HEK293 (cell line): ENCODE data around the gene NID1.
A peak's percentile ranks its signal among the peaks of the same experiment; 100 is the strongest.

Source experiments
- CTCF ChIA-PET: fragments of 350-600 bp; formaldehyde crosslinking; extraction: SDS; loops from one replicate; lab custom pipeline; 2021; ENCODE audit warnings: antibody characterized with exemption; lab: Yijun Ruan, JAX
- POLR2A ChIA-PET: fragments of 300-600 bp; formaldehyde crosslinking; extraction: SDS; loops from one replicate; lab custom pipeline; 2020; ENCODE audit warnings: antibody characterized with exemption, inconsistent platforms; lab: Yijun Ruan, JAX
- H3K27ac ChIP-seq: fragments of 200-500 bp; sonication (Bioruptor generic); 2 replicates; pipeline ENCODE4 v1.5.1; 2014; ENCODE audit warnings: low read depth, low read length, control low read depth, inconsistent platforms; ENCODE audit errors: extremely low read depth
- H3K36me3 ChIP-seq, 2 experiments: fragments of 200-500 bp in 1 of 2; sonication (Bioruptor generic) in 1 of 2; 1 replicate in 1 of 2; 2 replicates in 1 of 2; pipeline ENCODE4 v1.5.1; 2014 to 2017; ENCODE audit warnings: inconsistent platforms in 2 of 2, low read length in 2 of 2; ENCODE audit not compliant: control insufficient read depth in 2 of 2, insufficient read depth in 1 of 2
- H3K4me1 ChIP-seq: fragments of 200-500 bp; sonication (Bioruptor generic); 2 replicates; pipeline ENCODE4 v1.5.1; 2014; ENCODE audit warnings: mild to moderate bottlenecking, low read length, inconsistent platforms; ENCODE audit not compliant: control insufficient read depth, insufficient read depth
- H3K4me3 ChIP-seq: 2 replicates; pipeline ENCODE4 v1.5.1; 2011; ENCODE audit warnings: low read depth, mild to moderate bottlenecking, control low read depth, low read length, moderate library complexity
- H3K9me3 ChIP-seq: fragments of 200-500 bp; sonication (Bioruptor generic); 2 replicates; pipeline ENCODE4 v1.5.1; 2014; ENCODE audit warnings: low read depth, low read length, inconsistent platforms; ENCODE audit not compliant: control insufficient read depth, insufficient read depth
- FEZF1 ChIP-seq: fragments of 450-650 bp; formaldehyde crosslinking; IDR thresholded peaks from 2 replicates; pipeline ENCODE4 v1.5.1; 2016; ENCODE audit warnings: missing biosample characterization, missing genetic modification characterization
- INSM2 ChIP-seq: fragments of 450-650 bp; formaldehyde crosslinking; IDR thresholded peaks from 2 replicates; pipeline ENCODE4 v1.5.1; 2016; ENCODE audit warnings: missing biosample characterization, missing genetic modification characterization
- OSR2 ChIP-seq: fragments of 450-650 bp; formaldehyde crosslinking; IDR thresholded peaks from 2 replicates; pipeline ENCODE4 v1.5.1; 2016; ENCODE audit warnings: missing biosample characterization, missing genetic modification characterization
- PRDM10 ChIP-seq: fragments of 450-650 bp; formaldehyde crosslinking; IDR thresholded peaks from 2 replicates; pipeline ENCODE4 v1.5.1; 2016; ENCODE audit warnings: missing biosample characterization, missing genetic modification characterization
- REST ChIP-seq: fragments of 450-650 bp; formaldehyde crosslinking; IDR thresholded peaks from 2 replicates; pipeline ENCODE4 v1.5.1; 2016; ENCODE audit warnings: missing biosample characterization, missing genetic modification characterization
- ZBTB17 ChIP-seq: fragments of 450-650 bp; formaldehyde crosslinking; IDR thresholded peaks from 2 replicates; pipeline ENCODE4 v1.5.1; 2016; ENCODE audit warnings: missing biosample characterization, missing genetic modification characterization
- ZFP3 ChIP-seq: fragments of 450-650 bp; formaldehyde crosslinking; IDR thresholded peaks from 2 replicates; pipeline ENCODE4 v1.5.1; 2016; ENCODE audit warnings: low read depth, missing biosample characterization, missing genetic modification characterization
- ZNF184 ChIP-seq: fragments of 450-650 bp; IDR thresholded peaks from 2 replicates; pipeline ENCODE4 v1.5.1; 2018; ENCODE audit warnings: missing biosample characterization, mild to moderate bottlenecking, missing genetic modification characterization
- ZNF2 ChIP-seq: fragments of 450-650 bp; formaldehyde crosslinking; IDR thresholded peaks from 2 replicates; pipeline ENCODE4 v1.5.1; 2016; ENCODE audit warnings: missing biosample characterization, missing genetic modification characterization
- ZNF366 ChIP-seq: fragments of 450-650 bp; formaldehyde crosslinking; conservative IDR thresholded peaks from 2 replicates; pipeline ENCODE4 v1.5.1; 2016; ENCODE audit warnings: missing biosample characterization, missing genetic modification characterization
- ZNF621 ChIP-seq: fragments of 450-650 bp; formaldehyde crosslinking; IDR thresholded peaks from 2 replicates; pipeline ENCODE4 v1.5.1; 2017; ENCODE audit warnings: missing biosample characterization, missing genetic modification characterization
- ZNF664 ChIP-seq: fragments of 450-650 bp; formaldehyde crosslinking; IDR thresholded peaks from 2 replicates; pipeline ENCODE4 v1.5.1; 2016; ENCODE audit warnings: missing biosample characterization, missing genetic modification characterization
- ZNF776 ChIP-seq: fragments of 450-650 bp; formaldehyde crosslinking; IDR thresholded peaks from 2 replicates; pipeline ENCODE4 v1.5.0; 2017; ENCODE audit warnings: missing biosample characterization, missing genetic modification characterization, borderline replicate concordance
- ZNF785 ChIP-seq: fragments of 450-650 bp; formaldehyde crosslinking; IDR thresholded peaks from 2 replicates; pipeline ENCODE4 v1.5.1; 2016; ENCODE audit warnings: missing biosample characterization, missing genetic modification characterization
- ZNF843 ChIP-seq: fragments of 450-650 bp; formaldehyde crosslinking; IDR thresholded peaks from 2 replicates; pipeline ENCODE4 v1.5.1; 2016; ENCODE audit warnings: missing biosample characterization, missing genetic modification characterization
- ZSCAN5A ChIP-seq: fragments of 450-650 bp; formaldehyde crosslinking; IDR thresholded peaks from 2 replicates; pipeline ENCODE4 v1.5.1; 2016; ENCODE audit warnings: missing biosample characterization, missing genetic modification characterization
- TF ChIP-seq, protein P1 (sequence below): fragments of 450-650 bp; formaldehyde crosslinking; IDR thresholded peaks from 2 replicates; pipeline ENCODE4 v1.5.1; 2016; ENCODE audit warnings: missing biosample characterization, missing genetic modification characterization
- TF ChIP-seq, protein P2 (sequence below): IDR thresholded peaks from 2 replicates; pipeline ENCODE4 v1.6.1; 2011; ENCODE audit warnings: mild to moderate bottlenecking, low read depth, low read length, borderline replicate concordance
- TF ChIP-seq, protein P3 (sequence below): fragments of 450-650 bp; formaldehyde crosslinking; IDR thresholded peaks from 2 replicates; pipeline ENCODE4 v1.5.1; 2016; ENCODE audit warnings: missing biosample characterization, missing genetic modification characterization
- TF ChIP-seq, protein P4 (sequence below): fragments of 450-650 bp; formaldehyde crosslinking; IDR thresholded peaks from 2 replicates; pipeline ENCODE4 v1.5.1; 2016; ENCODE audit warnings: missing biosample characterization, missing genetic modification characterization

NID1 gene

DNA sequence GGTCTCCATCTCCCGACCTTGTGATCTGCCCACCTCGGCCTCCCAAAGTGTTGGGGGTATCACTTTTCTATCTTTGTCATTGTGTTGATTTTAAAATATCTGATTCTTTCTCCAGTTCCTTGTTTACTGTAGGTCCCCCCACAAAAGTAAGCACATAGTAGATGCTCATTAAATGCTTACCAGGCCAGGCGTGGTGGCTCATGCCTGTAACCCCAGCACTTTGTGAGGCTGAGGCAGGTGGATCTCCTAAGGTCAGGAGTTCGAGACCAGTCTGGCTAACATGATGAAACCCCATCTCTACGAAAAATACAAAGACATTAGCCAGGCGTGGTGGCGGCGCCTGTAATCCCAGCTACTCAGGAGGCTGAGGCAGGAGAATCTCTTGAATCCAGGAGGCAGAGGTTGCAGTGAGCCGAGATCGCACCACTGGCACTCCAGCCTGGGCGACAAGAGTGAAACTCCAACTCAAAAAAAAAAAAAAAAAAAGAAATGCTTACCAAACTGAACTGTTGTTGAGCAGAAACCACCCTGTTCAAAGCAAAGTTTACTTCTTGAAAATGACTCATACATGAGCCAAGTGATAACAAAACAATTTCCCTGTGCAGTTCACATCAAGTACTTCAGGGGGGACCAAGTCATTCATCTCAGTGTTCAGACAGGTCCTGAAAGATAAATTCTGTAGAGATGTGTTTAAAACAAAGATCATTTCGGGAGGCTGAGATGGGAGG, 24.3 kb upstream of the NID1 start:
- CTCF ChIA-PET, result interaction anchor here (0.6 to 0.7 kb wide), 2 partner anchors 116 to 1836 kb away, joined by 3 to 4 read pairs; no protein-coding TSS in a partner anchor
- no peak overlapping the region for H3K4me3 ChIP-seq
- H3K9me3 ChIP-seq, result no peaks in the 10 kb centered on the region
- no peak overlapping the region for H3K27ac ChIP-seq
- no peaks in the 10 kb centered on the region for H3K36me3 ChIP-seq
- peaks cover 4% of the 10 kb centered on the region; the same call in 1 of the 2 replicates for H3K4me1 ChIP-seq
- POLR2A ChIA-PET, result interaction anchor here (0.6 kb wide), 3 partner anchors 26 to 515 kb away, joined by 3 to 5 read pairs (median 3); partner anchors contain the start of gene HEATR1
- TF ChIP-seq, protein P1, sequence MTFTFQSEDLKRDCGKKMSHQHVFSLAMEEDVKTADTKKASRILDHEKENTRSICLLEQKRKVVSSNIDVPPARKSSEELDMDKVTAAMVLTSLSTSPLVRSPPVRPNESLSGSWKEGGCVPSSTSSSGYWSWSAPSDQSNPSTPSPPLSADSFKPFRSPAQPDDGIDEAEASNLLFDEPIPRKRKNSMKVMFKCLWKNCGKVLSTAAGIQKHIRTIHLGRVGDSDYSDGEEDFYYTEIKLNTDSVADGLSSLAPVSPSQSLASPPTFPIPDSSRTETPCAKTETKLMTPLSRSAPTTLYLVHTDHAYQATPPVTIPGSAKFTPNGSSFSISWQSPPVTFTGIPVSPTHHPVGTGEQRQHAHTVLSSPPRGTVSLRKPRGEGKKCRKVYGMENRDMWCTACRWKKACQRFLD (tag by site-specific recombination), result no peak
- TF ChIP-seq ZNF2 (tag by site-specific recombination), result 0 out of 2 replicates have a peak, but pooled peaks have one; percentile 25
- TF ChIP-seq, protein P2, sequence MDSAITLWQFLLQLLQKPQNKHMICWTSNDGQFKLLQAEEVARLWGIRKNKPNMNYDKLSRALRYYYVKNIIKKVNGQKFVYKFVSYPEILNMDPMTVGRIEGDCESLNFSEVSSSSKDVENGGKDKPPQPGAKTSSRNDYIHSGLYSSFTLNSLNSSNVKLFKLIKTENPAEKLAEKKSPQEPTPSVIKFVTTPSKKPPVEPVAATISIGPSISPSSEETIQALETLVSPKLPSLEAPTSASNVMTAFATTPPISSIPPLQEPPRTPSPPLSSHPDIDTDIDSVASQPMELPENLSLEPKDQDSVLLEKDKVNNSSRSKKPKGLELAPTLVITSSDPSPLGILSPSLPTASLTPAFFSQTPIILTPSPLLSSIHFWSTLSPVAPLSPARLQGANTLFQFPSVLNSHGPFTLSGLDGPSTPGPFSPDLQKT, result no peak
- TF ChIP-seq ZNF366 (tag by site-specific recombination), result no peak
- TF ChIP-seq PRDM10, result peak; percentile 77
- TF ChIP-seq OSR2, result no peak
- no peak for TF ChIP-seq REST
- TF ChIP-seq ZSCAN5A, result 0 out of 2 replicates have a peak, but pooled peaks have one; percentile 38
- TF ChIP-seq ZNF843, result no peak
- TF ChIP-seq ZNF776, result no peak
- 0 out of 2 replicates have a peak, but pooled peaks have one; percentile 24 for TF ChIP-seq ZNF184 (tag by site-specific recombination)
- TF ChIP-seq ZBTB17 (tag by site-specific recombination), result 0 out of 2 replicates have a peak, but pooled peaks have one; percentile 17
- TF ChIP-seq, protein P3, sequence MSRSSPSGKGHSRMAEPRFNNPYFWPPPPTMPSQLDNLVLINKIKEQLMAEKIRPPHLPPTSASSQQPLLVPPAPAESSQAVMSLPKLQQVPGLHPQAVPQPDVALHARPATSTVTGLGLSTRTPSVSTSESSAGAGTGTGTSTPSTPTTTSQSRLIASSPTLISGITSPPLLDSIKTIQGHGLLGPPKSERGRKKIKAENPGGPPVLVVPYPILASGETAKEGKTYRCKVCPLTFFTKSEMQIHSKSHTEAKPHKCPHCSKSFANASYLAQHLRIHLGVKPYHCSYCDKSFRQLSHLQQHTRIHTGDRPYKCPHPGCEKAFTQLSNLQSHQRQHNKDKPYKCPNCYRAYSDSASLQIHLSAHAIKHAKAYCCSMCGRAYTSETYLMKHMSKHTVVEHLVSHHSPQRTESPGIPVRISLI (tag by site-specific recombination), result peak; percentile 75; the same call in 1 of the 2 replicates
- TF ChIP-seq, protein P4, sequence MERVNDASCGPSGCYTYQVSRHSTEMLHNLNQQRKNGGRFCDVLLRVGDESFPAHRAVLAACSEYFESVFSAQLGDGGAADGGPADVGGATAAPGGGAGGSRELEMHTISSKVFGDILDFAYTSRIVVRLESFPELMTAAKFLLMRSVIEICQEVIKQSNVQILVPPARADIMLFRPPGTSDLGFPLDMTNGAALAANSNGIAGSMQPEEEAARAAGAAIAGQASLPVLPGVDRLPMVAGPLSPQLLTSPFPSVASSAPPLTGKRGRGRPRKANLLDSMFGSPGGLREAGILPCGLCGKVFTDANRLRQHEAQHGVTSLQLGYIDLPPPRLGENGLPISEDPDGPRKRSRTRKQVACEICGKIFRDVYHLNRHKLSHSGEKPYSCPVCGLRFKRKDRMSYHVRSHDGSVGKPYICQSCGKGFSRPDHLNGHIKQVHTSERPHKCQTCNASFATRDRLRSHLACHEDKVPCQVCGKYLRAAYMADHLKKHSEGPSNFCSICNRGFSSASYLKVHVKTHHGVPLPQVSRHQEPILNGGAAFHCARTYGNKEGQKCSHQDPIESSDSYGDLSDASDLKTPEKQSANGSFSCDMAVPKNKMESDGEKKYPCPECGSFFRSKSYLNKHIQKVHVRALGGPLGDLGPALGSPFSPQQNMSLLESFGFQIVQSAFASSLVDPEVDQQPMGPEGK (tag by site-specific recombination), result no peak
- no peak for TF ChIP-seq FEZF1 (tag by site-specific recombination)
- TF ChIP-seq INSM2 (tag by site-specific recombination), result no peak
- no peak for TF ChIP-seq ZFP3 (tag by site-specific recombination)
- peak; percentile 96 for TF ChIP-seq ZNF664 (tag by site-specific recombination)
- TF ChIP-seq ZNF785 (tag by site-specific recombination), result no peak
- TF ChIP-seq ZNF621, result no peak
